Hepatocyte (in vitro differentiated cells): ENCODE results near the gene DENND6B. TPM values are rescaled to one million over a fixed set of nuclear protein-coding genes. Genes with fewer than 3 reads are reported as not detected.

Experiments
- DNase-seq: peaks from one replicate; pipeline ENCODE4 v3.0.0-alpha.2; 2016; ENCODE audit warnings: low spot score
- H2AFZ ChIP-seq: fragments of 200-600 bp; sonication (generic); 2 replicates; pipeline ENCODE4 v1.6.0; 2016; ENCODE audit warnings: antibody characterized with exemption, mild to moderate bottlenecking
- H3K27ac ChIP-seq: fragments of 200-600 bp; sonication (generic); 2 replicates; pipeline ENCODE4 v1.5.1; 2016; ENCODE audit warnings: mild to moderate bottlenecking
- H3K27me3 ChIP-seq: fragments of 200-600 bp; sonication (generic); 2 replicates; pipeline ENCODE4 v1.6.1; 2016
- H3K36me3 ChIP-seq: fragments of 200-600 bp; sonication (generic); replicated peaks from 2 replicates; pipeline ENCODE4 v1.5.1; 2016; ENCODE audit warnings: low read depth; ENCODE audit not compliant: insufficient read depth
- H3K4me1 ChIP-seq: fragments of 200-600 bp; sonication (generic); 2 replicates; pipeline ENCODE4 v1.5.1; 2016; ENCODE audit warnings: mild to moderate bottlenecking, moderate library complexity; ENCODE audit not compliant: insufficient read depth
- H3K4me2 ChIP-seq: fragments of 200-600 bp; sonication (generic); 2 replicates; pipeline ENCODE4 v1.6.0; 2016
- H3K4me3 ChIP-seq: fragments of 200-600 bp; sonication (generic); 2 replicates; pipeline ENCODE4 v1.5.1; 2016; ENCODE audit warnings: mild to moderate bottlenecking
- H3K79me2 ChIP-seq: fragments of 200-600 bp; sonication (generic); 2 replicates; pipeline ENCODE4 v1.6.0; 2017; ENCODE audit warnings: mild to moderate bottlenecking
- H3K9me2 ChIP-seq: fragments of 200-600 bp; sonication (generic); replicated peaks from 2 replicates; pipeline ENCODE4 v1.6.0; 2017; ENCODE audit warnings: mild to moderate bottlenecking; ENCODE audit not compliant: insufficient read depth
- H3K9me3 ChIP-seq: fragments of 200-600 bp; sonication (generic); 2 replicates; pipeline ENCODE4 v1.5.1; 2016; ENCODE audit warnings: low read depth, mild to moderate bottlenecking
- H4K20me1 ChIP-seq: fragments of 200-600 bp; sonication (generic); 2 replicates; pipeline ENCODE4 v1.6.0; 2016; ENCODE audit warnings: mild to moderate bottlenecking; ENCODE audit not compliant: insufficient read depth, poor library complexity, severe bottlenecking
- EZH2 ChIP-seq: fragments of 200-600 bp; sonication (generic); IDR thresholded peaks from 2 replicates; pipeline ENCODE4 v1.6.1; 2016; ENCODE audit warnings: antibody characterized with exemption, mild to moderate bottlenecking, borderline replicate concordance
- EZH2phosphoT487 ChIP-seq: fragments of 200-600 bp; sonication (generic); IDR thresholded peaks from one replicate; pipeline ENCODE4 v1.6.1; 2018; ENCODE audit warnings: antibody characterized with exemption, mild to moderate bottlenecking, low read depth, moderate library complexity; ENCODE audit not compliant: unreplicated experiment, severe bottlenecking
- WGBS: methylation state at CpG from one replicate; pipeline ENCODE4 v1.1.6; 2016; ENCODE audit warnings: low lambda C conversion rate; ENCODE audit errors: missing lambda C conversion rate; 5-methylcytosine and 5-hydroxymethylcytosine counted together
- polyA plus RNA-seq: library from polyadenylated mRNA; unstranded; fragments of >200 nt; fragmentation: Nextera tagmentation; extraction: Ambion mirVana; gene quantifications from 2 replicates; pipeline ENCODE4 v1.2.1, GENCODE V29; 2016
- total RNA-seq: library from RNA; depleted of rRNA; stranded (reverse); fragments of >200 nt; gene quantifications from 2 replicates; pipeline ENCODE4 v1.2.3, GENCODE V29; 2014
- TF ChIP-seq, protein P1 (sequence below): fragments of 200-600 bp; sonication (generic); IDR thresholded peaks from 2 replicates; pipeline ENCODE4 v1.5.1; 2016; ENCODE audit warnings: antibody characterized with exemption, mild to moderate bottlenecking; ENCODE audit not compliant: poor library complexity

Gene DENND6B
- total and polyA plus RNA-seq, 2 experiments from 2014 or later, result 3.3 to 8.7 TPM

DNA sequence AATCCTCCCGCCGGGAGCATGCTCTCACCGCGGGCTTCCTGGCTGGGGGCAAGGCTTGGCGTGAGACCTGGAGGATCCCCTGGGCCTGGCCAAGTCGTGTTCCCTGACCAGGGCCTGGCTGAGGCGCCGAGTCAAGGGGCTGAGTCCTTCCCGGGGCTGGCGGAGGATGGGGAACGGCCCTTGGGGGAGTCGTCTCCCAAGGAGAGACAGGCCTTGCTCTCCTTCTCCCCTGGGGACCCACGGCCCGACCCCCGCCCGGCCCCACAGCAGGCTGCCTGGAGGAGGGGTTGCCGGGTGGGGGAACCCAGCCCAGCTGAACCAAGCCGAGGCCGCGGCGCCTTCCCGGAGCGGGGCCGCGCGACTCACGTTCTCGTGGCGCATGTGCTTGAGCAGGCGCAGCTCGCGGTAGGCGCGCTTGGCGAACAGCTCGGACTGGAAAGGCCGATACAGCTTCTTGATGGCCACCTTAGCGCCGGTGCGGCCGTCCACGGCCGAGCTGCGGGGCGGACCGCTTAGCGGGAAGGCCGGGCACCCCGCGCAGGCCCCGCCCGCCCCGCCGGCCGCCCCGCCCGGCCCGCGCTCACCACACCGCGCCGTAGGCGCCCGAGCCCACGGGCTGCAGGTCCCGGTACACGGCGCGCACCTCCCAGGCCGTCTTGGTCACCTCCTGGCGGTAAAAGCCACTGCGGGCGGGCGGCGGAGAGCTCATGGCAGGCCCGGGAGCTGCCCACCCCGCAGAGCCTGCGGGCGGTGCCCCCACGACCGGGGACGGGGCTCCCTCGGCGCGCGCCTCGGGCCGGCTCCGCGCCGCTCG, 65.8 kb downstream of the DENND6B start:
- H3K27me3 ChIP-seq, result peaks cover 6% of the 10 kb centered on the region
- peak overlapping the region; percentile 53 for H3K27ac ChIP-seq
- peak; percentile 74 for DNase-seq
- peak overlapping the region; percentile 93 for H3K4me2 ChIP-seq
- H3K4me1 ChIP-seq, result no peaks in the 10 kb centered on the region
- no peaks in the 10 kb centered on the region for H3K36me3 ChIP-seq
- H3K9me3 ChIP-seq, result no peaks in the 10 kb centered on the region
- H3K9me2 ChIP-seq, result no peaks in the 10 kb centered on the region
- H3K4me3 ChIP-seq, result peak overlapping the region; percentile 26
- H3K79me2 ChIP-seq, result no peaks in the 10 kb centered on the region
- under 1% methylated on average over 50 of the region's 92 CpGs for WGBS
- no peaks in the 10 kb centered on the region for H4K20me1 ChIP-seq
- TF ChIP-seq EZH2phosphoT487 (no peak), EZH2 (no peak)
- TF ChIP-seq, protein P1, sequence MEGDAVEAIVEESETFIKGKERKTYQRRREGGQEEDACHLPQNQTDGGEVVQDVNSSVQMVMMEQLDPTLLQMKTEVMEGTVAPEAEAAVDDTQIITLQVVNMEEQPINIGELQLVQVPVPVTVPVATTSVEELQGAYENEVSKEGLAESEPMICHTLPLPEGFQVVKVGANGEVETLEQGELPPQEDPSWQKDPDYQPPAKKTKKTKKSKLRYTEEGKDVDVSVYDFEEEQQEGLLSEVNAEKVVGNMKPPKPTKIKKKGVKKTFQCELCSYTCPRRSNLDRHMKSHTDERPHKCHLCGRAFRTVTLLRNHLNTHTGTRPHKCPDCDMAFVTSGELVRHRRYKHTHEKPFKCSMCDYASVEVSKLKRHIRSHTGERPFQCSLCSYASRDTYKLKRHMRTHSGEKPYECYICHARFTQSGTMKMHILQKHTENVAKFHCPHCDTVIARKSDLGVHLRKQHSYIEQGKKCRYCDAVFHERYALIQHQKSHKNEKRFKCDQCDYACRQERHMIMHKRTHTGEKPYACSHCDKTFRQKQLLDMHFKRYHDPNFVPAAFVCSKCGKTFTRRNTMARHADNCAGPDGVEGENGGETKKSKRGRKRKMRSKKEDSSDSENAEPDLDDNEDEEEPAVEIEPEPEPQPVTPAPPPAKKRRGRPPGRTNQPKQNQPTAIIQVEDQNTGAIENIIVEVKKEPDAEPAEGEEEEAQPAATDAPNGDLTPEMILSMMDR, result no peak
- H2AFZ ChIP-seq, result peak overlapping the region; percentile 19

DNA sequence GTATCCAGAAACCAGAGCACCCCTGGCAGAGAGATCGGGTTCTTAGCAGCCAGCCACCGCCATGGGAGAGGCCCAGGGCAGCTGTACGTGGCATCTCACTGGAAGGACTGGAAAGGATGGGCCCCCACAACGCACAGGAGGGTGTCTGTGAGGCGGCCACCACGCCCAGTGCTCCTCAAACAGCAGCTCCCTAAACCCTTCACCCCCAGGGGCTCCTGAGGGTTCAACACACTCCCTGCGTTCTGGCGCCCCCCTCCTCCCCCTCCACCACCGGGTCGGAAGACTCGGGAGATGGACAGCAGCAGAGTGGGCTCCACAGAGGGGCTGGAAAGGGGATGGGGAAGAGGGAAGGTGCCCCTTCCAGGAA, 66.4 kb downstream of the DENND6B start:
- H3K27me3 ChIP-seq, result peaks cover 6% of the 10 kb centered on the region
- TF ChIP-seq EZH2phosphoT487, result no peak
- TF ChIP-seq, protein P1, result no peak
- TF ChIP-seq EZH2, result no peak
- H3K79me2 ChIP-seq, result no peaks in the 10 kb centered on the region
- H3K9me3 ChIP-seq, result no peaks in the 10 kb centered on the region
- 31% methylated on average over 8 of the region's 11 CpGs for WGBS
- DNase-seq, result no peak
- H3K4me3 ChIP-seq, result peak overlapping the region; percentile 26
- no peaks in the 10 kb centered on the region for H3K36me3 ChIP-seq
- peak overlapping the region; percentile 19 for H2AFZ ChIP-seq
- H4K20me1 ChIP-seq, result no peaks in the 10 kb centered on the region
- peak overlapping the region; percentile 93 for H3K4me2 ChIP-seq
- H3K4me1 ChIP-seq, result no peaks in the 10 kb centered on the region
- no peak overlapping the region for H3K27ac ChIP-seq
- H3K9me2 ChIP-seq, result no peaks in the 10 kb centered on the region

DNA sequence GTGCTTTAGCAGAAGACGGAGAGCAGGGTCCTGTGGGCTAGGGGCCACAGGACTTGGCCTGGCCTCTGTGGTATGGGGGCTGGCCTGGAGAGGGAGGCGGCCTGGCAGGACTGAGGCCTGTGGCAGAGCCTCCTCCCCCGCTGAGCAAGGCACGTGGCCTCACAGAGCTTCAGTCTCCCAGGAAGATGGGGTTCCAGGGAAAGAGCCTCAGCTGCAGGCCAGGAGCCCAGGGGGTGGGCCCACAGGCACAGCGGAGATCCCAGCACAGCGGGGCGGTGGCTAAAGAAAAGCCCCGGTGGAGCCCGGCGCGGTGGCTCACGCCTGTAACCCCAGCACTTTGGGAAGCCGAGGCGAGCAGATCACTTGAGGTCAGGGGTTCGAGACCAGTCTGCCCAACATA, 67.5 kb downstream of the DENND6B start:
- Histone ChIP-seq H3K9me3 (no peaks in the 10 kb centered on the region), H3K79me2 (no peaks in the 10 kb centered on the region), H3K4me3 (no peak overlapping the region), H3K4me2 (no peak overlapping the region), H3K9me2 (no peaks in the 10 kb centered on the region), H3K4me1 (no peaks in the 10 kb centered on the region), H2AFZ (no peak overlapping the region), H3K27me3 (peaks cover 6% of the 10 kb centered on the region), H3K27ac (no peak overlapping the region), H4K20me1 (no peaks in the 10 kb centered on the region), H3K36me3 (no peaks in the 10 kb centered on the region)
- TF ChIP-seq, protein P1, result no peak
- TF ChIP-seq EZH2phosphoT487, result no peak
- TF ChIP-seq EZH2, result no peak
- WGBS, result 95% methylated on average over 14 of the region's 15 CpGs
- no peak for DNase-seq

Other genes with a start within 250 kb of the DENND6B start
- 3.7 and 8.2 TPM in 2 replicates for gene MLC1, start 241.6 kb downstream of the DENND6B start, total RNA-seq
- gene MLC1, start 241.6 kb downstream of the DENND6B start, polyA plus RNA-seq, result 3.3 and 3.4 TPM in 2 replicates
- gene MOV10L1, start 237.0 kb downstream of the DENND6B start, total RNA-seq, result 0.92 and 3.6 TPM in 2 replicates
- gene MOV10L1, start 237.0 kb downstream of the DENND6B start, polyA plus RNA-seq, result 0.36 and 2.0 TPM in 2 replicates
- gene PANX2, start 156.3 kb downstream of the DENND6B start, total RNA-seq, result 0.60 and 2.1 TPM in 2 replicates
- 0.44 and 1.2 TPM in 2 replicates for gene PANX2, start 156.3 kb downstream of the DENND6B start, polyA plus RNA-seq
- gene TRABD, start 141.1 kb downstream of the DENND6B start, total RNA-seq, result 25.4 and 25.9 TPM in 2 replicates
- 62.3 and 70.5 TPM in 2 replicates for gene TRABD, start 141.1 kb downstream of the DENND6B start, polyA plus RNA-seq
- gene SELENOO, start 126.0 kb downstream of the DENND6B start, total RNA-seq, result 27.3 and 31.6 TPM in 2 replicates
- 35.2 and 37.7 TPM in 2 replicates for gene SELENOO, start 126.0 kb downstream of the DENND6B start, polyA plus RNA-seq
- 14.0 and 26.2 TPM in 2 replicates for gene TUBGCP6, start 82.0 kb downstream of the DENND6B start, total RNA-seq
- 31.5 and 44.1 TPM in 2 replicates for gene TUBGCP6, start 82.0 kb downstream of the DENND6B start, polyA plus RNA-seq
- gene HDAC10, start 75.7 kb downstream of the DENND6B start, total RNA-seq, result 21.5 and 23.8 TPM in 2 replicates
- 30.2 and 40.5 TPM in 2 replicates for gene HDAC10, start 75.7 kb downstream of the DENND6B start, polyA plus RNA-seq
- 12.5 and 13.8 TPM in 2 replicates for gene MAPK12, start 65.3 kb downstream of the DENND6B start, total RNA-seq
- gene MAPK12, start 65.3 kb downstream of the DENND6B start, polyA plus RNA-seq, result 33.8 and 51.4 TPM in 2 replicates
- 1.4 and 2.3 TPM in 2 replicates for gene MAPK11, start 56.6 kb downstream of the DENND6B start, total RNA-seq
- 0.62 and 1.1 TPM in 2 replicates for gene MAPK11, start 56.6 kb downstream of the DENND6B start, polyA plus RNA-seq
- gene PLXNB2, start 19.4 kb downstream of the DENND6B start, total RNA-seq, result 91.4 and 113 TPM in 2 replicates
- 147 and 158 TPM in 2 replicates for gene PLXNB2, start 19.4 kb downstream of the DENND6B start, polyA plus RNA-seq
- 43.9 and 57.9 TPM in 2 replicates for gene PPP6R2, start 16.3 kb upstream of the DENND6B start, total RNA-seq
- 44.1 and 47.0 TPM in 2 replicates for gene PPP6R2, start 16.3 kb upstream of the DENND6B start, polyA plus RNA-seq
- 26.1 and 34.5 TPM in 2 replicates for gene SBF1, start 148.0 kb upstream of the DENND6B start, total RNA-seq
- 38.0 and 49.5 TPM in 2 replicates for gene SBF1, start 148.0 kb upstream of the DENND6B start, polyA plus RNA-seq
- 3.0 and 4.1 TPM in 2 replicates for gene ADM2, start 154.5 kb upstream of the DENND6B start, total RNA-seq
- 5.0 and 5.1 TPM in 2 replicates for gene ADM2, start 154.5 kb upstream of the DENND6B start, polyA plus RNA-seq
- not detected in 2 replicates for gene MIOX, start 159.8 kb upstream of the DENND6B start, total RNA-seq
- gene MIOX, start 159.8 kb upstream of the DENND6B start, polyA plus RNA-seq, result not detected in 2 replicates
- gene LMF2, start 180.7 kb upstream of the DENND6B start, total RNA-seq, result 22.4 and 32.8 TPM in 2 replicates
- gene LMF2, start 180.7 kb upstream of the DENND6B start, polyA plus RNA-seq, result 97.6 and 128 TPM in 2 replicates
- 24.4 and 25.6 TPM in 2 replicates for gene NCAPH2, start 181.2 kb upstream of the DENND6B start, total RNA-seq
- gene NCAPH2, start 181.2 kb upstream of the DENND6B start, polyA plus RNA-seq, result 40.6 and 48.0 TPM in 2 replicates
- gene SCO2, start 198.6 kb upstream of the DENND6B start, total RNA-seq, result 2.0 and 4.1 TPM in 2 replicates
- 9.7 and 11.2 TPM in 2 replicates for gene SCO2, start 198.6 kb upstream of the DENND6B start, polyA plus RNA-seq
- gene TYMP, start 203.0 kb upstream of the DENND6B start, total RNA-seq, result 36.6 and 46.4 TPM in 2 replicates
- 85.7 and 105 TPM in 2 replicates for gene TYMP, start 203.0 kb upstream of the DENND6B start, polyA plus RNA-seq
- gene KLHDC7B, start 218.9 kb upstream of the DENND6B start, total RNA-seq, result 0.92 and 1.7 TPM in 2 replicates
- 0.75 and 1.4 TPM in 2 replicates for gene KLHDC7B, start 218.9 kb upstream of the DENND6B start, polyA plus RNA-seq
- not detected in 2 replicates for gene SYCE3, start 235.9 kb upstream of the DENND6B start, total RNA-seq
- 1.4 and 1.5 TPM in 2 replicates for gene SYCE3, start 235.9 kb upstream of the DENND6B start, polyA plus RNA-seq